ENCODE results near the gene HEPACAM.

The HEPACAM gene

GRCh38 chr11:124942466-124943253, 6.8 kb upstream of the HEPACAM start:
- DNase-seq, result no peak

- DNase-seq, result no peak
Measured at GRCh38 chr11:124941703-124942102, 5.9 kb upstream of the HEPACAM start.

- DNase-seq, result no peak
Measured at GRCh38 chr11:124938970-124939369, 3.1 kb upstream of the HEPACAM start.

DNA sequence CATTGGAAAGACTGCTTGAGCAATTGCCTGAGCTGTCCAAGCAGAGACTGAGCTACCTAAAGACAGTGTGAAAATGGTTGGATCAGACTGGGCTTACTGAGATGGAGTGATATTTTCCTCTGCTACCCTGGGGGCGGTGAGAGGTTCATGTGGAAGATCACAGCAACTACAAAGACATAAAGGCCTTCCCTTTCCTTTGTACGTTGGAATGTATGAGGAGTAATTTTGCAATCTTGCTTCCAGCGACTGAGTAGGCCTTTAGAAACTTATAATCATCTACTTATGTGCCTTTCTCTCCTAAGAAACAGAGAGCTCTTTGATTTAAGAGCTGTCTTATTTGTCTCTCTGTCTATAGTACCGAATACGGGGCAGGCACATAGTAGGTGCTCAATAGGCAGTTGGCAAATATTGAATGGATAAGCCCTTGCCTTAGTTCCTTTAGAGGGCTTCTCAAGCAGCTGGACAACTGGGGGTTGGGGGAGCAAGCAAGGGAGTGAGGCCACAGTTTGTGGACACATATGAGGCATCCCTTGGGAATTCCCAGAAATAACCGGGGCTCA, 2.4 kb upstream of the HEPACAM start:
- DNase-seq, result no peak

DNA sequence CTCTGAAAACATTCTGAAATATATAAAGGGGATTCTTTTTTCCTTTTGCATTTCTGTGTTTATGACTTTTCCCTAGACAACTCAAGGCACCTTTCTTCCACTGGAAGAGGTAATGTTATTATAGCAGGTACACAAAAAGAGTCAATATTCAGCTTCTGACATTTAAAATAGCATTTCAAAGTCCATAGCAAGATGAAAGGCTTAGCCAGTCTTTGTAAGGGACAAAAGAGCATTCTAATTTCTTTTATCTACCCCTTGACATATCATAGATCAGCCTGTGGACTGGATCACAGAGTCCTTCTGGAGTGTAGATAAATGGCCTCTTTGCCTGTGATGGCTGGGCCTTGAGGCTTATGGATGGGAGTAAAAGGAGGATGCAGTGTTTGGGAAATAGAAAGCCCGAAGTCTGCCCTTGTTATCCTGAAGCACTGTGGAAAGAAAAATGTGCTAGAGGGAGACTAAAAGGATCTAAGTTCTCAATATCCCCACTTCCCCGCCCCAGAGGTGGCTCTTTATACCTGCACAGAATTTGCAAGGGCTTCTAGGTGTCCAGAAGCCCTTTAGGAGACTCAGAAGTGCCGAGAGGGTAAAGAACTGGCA, 1.6 kb upstream of the HEPACAM start:
- DNase-seq, result no peak

DNA sequence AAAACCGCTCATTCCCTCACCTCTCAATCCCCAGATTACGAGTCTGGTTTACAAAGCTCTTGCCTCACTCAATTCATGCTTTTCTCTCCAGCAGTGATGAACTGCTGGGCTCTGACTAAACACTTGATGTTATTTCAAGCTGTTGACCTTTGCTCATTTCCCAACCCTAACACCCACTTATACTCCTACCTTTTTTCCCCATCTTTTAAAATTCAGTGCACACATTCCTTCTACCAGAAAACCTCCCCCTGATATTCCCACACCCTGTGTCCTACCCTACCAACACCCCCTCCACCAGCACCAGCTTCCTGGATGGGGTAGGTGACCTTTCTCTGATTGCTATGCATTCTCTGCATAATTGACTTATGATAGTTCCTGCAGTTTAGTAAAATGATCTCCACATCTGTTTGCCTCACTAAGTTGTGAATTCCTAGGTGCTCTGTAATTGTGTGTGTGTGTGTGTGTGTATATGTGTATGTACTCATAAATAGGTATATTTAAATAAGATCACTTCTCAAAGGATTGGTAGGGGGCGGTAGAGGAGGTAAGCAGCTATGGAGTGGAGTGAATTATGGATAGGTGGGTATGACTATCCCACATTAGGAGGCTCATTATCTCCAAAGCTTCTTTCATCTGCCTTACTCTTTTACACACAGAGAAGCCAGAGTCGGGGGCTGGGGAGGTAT, 842 bp downstream of the HEPACAM start:
- DNase-seq, result no peak

DNA sequence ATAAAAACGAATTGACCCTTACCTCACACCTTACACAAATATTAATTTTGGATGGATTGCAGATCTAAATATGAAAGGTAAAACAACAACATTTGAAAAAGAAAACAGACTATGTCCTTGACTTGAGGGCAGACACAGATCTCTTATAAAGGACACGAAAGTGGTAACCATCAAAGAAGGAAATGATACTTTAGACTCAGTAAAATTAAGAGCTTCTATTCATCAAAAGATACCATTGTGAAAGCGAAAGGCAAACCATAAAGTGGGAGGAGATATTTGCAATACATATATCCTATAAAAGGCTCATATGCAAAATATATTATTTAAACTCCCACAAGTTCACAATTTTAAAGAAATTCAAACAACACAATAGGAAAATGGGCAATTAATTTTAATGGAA, 5.0 kb downstream of the HEPACAM start:
- DNase-seq, result no peak

DNA sequence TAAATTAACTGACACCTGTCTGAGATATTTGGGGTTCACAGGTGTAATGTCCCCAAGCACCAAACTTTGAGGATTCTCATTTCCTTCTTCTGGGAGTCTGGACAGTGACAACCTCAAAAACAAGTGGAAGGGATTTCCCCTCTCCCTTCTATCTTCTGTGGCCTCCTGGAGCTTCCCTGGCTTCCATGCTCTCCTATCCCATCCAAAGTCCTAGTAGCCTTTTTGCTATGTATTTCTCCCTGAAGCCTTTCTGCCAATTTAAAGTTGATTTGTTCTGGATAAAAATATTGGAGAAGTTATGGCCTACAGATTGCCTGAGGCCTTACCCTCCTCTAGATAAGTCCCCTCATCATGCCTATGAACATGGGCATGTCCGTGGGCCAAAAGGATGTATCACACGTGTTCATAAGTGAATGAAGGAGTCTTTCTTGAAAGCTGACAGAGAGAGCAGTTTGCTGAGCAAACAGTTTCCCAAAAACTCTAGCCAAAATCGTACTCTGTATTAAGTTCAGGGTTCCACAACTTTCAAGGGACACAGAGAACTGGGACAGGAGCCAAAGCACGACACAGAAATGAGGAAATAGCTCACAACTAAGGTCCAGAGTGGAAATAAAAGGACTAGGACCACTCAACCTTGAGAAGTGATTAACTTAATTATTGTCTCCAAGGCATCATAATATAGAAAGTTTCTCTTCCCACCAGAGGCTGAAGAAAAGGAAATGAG, 6.7 kb downstream of the HEPACAM start:
- DNase-seq, result no peak

DNA sequence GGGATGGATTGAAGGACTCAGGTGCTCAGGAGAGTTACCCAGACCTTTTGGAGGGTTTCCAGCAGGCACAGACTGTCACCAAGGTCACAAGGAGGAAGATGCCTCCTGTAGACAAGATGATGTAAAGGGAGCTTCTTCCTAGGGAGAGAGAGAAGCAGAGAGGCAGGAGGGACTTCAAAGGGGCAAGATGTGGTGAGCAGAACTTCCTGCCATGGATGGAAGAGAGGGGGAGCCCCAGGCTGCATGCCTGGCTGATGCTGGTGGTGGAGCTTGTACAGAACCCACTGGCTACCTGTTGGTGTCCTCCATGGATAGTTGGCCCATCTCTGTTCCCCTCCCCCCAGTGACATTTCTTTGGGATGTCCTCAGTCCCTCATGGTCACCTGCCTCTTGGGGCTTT, 12.6 kb downstream of the HEPACAM start:
- no peak for DNase-seq

DNA sequence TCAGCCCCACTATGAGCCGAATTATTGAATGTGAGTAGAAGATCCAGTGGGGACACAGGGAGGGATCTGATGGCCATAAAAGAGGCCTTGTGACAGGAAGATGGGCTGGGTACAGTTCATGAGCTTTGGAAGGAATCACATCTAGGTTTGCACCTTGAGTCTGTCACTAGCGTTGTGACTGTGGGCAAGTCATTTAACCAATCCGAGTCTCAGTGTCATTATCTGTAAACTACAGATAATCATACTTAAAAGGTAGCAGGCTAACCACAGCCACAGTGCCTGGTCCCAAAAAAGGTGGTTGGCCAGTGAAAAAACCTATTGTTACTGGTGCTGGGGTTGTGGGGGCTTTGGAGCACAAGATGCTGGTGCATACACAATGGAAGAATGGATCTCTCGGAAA, 13.0 kb downstream of the HEPACAM start:
- DNase-seq, result no peak

DNA sequence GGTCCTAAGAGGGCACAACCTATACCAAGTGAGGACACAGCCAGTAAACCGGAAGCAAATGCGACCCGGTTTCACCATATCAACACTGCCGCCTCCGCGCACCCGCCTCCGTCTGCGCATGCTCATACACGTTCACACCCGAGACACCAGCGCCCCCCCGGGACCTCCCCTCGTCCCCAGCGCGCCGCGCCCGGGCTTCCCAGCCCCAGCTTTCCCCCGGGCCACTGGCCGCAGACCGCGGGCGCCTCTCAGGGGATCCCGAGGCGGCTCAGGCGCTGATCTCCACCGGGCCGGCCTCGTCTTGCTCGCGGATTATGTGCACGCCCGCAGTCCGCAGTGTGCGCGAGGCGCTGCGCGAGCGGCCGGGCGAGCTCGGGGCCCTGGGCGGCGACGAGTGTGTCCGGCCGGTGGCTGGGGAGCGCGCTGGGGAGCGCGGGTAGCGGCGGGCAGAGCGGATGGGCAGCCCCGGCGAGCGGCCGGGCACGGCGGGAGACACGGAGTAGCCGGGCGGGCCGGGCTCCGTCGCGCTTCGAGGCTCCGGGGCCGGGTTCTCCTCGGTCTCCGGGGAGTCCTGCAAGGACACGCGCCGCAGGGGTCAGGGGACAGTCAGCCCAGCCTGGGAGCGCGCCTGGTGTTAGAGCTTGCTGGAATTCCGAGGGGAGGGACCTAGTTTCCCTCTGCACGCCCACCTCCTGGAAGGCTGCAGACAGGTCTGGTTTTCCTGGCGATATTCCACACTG, 14.8 kb downstream of the HEPACAM start:
- no peak for DNase-seq

DNA sequence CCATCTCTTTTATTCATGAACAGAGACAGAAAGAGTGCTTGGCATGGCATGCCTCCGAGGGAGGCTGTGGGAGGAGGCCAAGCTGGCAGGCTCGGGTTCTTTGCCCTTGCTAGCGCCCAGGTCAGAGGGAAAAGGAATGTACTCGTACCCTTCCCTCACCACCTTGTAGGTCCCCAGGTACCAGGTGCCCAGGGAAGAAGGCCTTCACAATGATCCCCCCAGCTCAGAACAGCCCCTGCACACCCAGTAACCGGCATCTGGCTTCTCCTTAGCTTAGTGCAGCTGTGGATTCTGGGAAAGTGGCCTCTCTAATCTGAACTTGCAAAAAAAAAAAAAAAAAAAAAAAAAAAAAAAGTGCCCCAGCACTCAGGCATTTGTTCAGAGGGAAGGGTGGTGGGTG, 15.5 kb downstream of the HEPACAM start:
- DNase-seq, result no peak

GRCh38 chr11:124919898-124920297, 15.9 kb downstream of the HEPACAM start:
- no peak for DNase-seq

DNA sequence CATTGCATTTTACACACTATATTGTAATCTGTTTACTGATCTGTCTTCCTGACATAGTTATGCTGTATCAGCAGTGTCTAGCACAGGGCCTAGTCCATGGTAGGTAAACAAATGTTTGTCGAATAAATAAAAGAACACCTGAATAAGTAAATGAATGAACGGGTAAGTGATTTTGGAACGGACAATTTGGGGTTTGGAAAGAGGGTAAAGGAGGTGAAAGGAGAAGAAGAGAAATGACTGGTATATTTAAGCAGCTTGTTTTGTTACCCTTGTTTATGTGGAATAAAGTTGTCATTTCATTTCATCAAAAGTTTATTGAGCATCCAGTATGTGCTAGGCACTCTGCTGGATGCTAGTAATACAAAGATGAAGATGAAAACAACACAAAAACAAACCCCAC, 16.9 kb downstream of the HEPACAM start, which contains the start of gene HEPN1:
HEPN1 (plus strand) TSS at position 301 of the 400 bp plus-strand sequence.
- no peak for DNase-seq

- no peak for DNase-seq
Measured at GRCh38 chr11:124917115-124917637, 18.7 kb downstream of the HEPACAM start.

DNA sequence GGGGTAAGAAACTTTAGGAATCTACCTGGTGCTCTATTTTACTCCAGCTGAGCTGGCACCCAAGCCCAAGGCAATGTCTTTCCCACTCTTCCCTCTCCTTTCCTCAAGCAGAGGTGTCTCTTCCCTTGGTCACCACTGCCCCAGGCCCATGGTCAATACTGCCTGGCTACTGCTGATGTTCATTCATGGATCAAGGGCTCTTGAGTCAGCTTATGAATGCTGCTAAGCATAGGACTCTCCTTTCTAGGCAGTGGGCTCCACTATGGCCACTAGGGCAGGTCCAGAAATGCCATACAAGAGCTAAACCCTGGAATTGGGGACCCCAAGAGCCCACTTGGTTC, 19.5 kb downstream of the HEPACAM start:
- no peak for DNase-seq

- DNase-seq, result no peak
Measured at GRCh38 chr11:124915541-124916369, 20.1 kb downstream of the HEPACAM start.

DNA sequence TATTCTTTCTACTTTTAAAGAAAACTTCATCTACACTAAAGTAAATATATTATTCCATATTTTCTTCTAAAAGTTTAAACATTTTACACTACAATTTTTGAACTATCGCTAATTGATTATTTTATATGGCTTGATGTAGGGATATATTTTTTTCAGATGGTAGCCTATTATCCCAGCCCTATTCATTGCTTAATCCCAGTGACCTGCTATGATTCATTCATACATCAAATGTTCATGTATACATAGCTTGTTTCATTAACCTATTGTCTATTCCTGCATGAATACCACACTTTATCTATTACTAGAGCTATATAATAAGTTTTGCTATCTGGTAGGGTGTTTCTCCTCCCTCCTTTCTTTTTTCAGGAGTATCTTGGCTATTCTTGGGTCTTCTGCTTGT, 33.2 kb downstream of the HEPACAM start:
- DNase-seq, result no peak

- no peak for DNase-seq
Measured at GRCh38 chr11:124900464-124900863, 35.4 kb downstream of the HEPACAM start.

DNA sequence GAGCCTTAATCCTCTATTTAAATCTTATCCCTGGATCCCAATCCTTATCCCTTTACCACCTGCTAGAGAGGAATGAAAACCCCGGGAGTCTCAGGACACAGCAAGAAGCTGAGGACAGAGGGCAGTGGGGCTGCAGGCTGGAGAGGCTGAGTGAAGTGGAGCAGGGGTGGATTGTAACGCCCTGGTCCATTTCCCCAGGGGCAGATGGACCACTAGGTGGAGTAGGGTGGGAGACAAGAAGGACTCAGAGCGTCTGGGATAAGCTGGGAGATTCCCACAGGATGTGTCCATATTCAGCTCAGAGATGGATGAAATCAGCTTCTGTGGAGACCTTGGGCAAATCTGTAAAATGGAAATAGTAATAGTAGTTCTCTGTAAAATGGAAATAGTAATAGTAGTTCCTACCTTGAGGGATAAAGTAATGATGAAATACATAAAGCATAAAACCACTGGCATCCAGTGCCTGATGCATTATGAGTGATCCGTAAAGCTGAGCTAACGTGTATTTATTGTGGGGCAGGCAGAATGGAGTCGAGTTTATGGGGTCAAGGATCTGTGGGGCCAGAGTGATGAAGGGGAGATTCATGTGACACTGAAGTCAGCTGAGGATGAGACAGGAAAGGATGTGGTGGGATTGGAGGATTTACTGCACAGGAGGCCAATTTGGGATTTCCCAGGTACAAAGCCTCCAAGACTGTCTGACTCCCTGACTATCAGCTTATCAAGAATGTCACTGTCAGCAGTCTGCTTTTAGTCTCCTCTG, 36.3 kb downstream of the HEPACAM start:
- DNase-seq, result no peak

DNA sequence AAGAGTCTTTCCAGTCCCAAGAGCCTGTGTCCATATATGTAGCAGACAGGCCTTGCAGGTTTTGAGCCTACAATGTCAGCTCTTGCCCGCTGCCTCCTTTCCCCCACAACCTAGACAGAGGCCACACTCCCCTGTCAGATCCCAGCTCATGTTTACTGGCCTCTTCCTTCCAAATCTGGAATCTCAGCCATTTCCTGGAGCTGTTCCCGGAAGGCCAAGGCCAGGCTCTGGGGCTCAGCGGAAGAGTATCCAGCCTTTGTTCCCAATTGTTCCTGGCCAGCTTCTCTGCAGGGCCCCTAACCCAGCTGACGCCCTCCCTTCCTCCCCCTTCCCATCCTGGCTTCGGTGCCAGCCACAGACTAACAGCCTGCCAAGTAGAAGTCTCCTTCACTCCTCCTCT, 37.1 kb downstream of the HEPACAM start:
- DNase-seq, result no peak
